LoVo (cell line): ENCODE results near the gene SEMA4B.
"Not testable (repeated sequence)": the region's sequence is repeated elsewhere in the genome, so short reads cannot be mapped to it uniquely, and the experiment has no call there.

Experiments used
- DNase-seq: peaks from one replicate; pipeline ENCODE4 v3.0.0-alpha.2; 2016; ENCODE audit warnings: low spot score

SEMA4B gene

DNA sequence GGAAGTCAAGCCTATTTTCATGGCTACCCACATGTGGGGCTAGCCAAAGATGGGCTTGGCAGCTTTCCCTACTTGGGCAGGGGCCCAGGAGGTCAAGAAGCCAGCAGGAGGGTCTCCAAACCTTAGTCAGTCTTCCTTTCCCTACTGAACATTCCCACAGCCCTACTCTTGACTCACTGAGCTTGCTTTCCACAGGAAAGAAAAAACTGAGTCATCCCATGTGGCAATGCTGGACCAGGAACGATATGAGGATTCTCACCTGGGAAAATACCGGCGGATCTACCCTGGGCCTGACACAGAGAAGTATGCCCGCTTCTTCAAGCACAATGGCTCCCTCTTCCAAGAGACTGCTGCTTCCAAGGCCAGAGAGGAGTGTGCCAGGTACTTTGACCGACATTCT lies 60.7 kb downstream of the SEMA4B start:
- no peak for DNase-seq

DNA sequence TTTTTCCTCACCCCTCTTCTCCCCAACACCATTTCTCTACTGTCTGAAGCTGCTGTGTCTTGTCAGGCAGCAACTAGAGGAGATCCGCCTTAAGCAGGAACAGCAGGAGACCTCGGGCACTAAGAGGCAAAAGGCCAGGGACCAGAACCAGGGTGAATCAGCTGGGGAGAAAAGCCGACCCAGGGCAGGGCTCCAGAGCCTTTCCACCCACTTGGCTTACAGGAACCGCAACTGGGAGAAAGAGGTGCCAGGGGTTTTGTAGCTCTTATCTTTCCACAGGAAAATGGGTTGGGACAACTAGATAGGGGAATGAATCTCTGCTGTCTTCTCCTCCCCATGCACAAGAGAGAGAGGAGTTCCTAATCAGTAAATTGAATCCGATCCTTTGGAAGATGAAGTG lies 61.3 kb downstream of the SEMA4B start:
- no peak for DNase-seq

DNA sequence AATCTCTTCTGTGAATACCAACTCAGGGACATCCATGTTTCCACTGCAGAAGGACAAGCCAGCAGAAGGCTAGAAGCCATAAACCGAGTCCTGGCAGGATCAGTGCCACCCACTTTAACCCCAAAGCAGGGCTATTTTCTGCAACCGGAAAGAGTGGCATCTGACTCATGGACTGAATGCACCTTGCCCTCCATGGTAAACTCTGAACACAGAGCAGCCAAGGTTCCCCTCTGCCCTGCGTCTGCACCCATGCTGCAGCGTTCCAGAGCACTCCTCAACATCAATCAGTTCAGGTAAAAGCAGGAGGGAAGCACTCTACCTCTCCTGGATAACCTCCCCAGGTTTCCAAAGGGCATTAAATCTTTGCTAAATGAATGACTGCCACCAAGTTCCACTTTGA lies 63.5 kb downstream of the SEMA4B start:
- peak; percentile 77 for DNase-seq

DNA sequence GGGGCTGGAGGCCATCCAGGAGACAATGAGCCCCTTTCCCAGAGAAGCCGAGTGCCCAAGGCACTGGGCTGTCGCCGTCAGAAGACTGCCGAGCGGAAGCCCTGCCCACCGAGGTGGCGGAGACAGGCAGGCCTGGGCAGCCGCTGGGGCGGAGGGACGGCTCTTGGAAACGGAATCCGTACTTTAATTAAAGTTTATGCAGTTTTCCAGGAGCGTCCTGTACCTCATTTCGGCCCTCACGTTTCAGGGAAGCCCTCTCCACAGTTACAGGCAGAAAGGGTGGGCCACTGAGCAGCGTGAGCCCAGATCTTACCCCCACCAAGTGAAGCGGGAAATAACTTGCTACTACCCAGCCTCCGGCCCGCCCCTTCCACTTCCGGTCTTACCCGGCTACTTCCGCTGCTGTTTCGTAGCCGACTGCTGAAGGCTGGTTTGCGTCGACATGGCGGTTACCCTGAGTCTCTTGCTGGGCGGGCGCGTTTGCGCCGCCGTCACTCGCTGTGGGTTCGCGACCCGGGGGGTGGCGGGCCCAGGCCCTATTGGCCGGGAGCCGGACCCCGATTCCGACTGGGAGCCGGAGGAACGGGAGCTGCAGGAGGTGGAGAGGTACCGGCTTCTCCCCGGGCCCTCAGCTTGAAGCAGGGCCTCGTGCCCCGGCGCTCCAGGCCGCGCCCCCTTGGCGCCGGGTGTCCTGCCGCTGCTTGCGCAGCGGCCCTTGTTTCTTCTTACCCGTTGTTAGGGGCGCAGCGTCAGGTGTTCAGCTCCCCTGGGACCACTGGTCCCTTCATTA lies 64.3 kb downstream of the SEMA4B start, which contains the start of gene NGRN:
TSS of gene NGRN (plus strand) at position 402 of the 790 bp plus-strand sequence. CDS start at position 443, 41 bp downstream.
- DNase-seq = peak; percentile 92

DNA sequence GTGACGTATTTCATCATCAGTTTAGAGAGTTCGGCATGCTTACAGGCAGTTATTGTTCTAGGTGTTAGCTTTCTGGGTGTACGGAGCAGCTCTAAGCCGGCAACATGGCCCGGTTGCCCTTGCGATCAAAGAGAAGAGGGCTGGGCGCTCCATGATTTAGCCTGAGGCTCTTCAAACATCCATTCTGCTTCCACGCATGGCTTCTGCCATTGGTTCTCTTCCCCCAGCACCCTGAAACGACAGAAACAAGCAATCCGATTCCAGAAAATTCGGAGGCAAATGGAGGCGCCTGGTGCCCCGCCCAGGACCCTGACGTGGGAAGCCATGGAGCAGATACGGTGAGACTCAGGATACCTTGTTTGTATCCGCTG lies 64.9 kb downstream of the SEMA4B start:
- DNase-seq = peak; percentile 35

DNA sequence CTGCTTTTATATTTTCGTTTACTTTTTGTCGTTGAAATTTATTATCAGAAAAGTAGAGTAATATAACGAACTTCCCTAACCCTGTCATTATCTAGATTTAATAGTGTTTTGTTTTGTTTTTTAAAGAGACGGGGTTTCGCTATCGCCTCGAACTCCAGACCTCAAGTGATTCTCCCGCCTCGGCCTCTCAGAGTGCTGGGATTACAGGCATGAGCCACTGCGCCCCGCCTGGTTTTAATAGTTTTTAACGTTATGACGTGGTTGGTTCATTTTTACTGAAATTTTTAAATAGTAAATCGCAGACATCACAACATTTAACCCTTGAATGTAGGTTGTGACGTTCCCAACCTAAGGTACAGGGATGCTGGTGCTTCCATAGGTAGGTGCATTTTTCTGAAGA lies 65.4 kb downstream of the SEMA4B start:
- no peak for DNase-seq

DNA sequence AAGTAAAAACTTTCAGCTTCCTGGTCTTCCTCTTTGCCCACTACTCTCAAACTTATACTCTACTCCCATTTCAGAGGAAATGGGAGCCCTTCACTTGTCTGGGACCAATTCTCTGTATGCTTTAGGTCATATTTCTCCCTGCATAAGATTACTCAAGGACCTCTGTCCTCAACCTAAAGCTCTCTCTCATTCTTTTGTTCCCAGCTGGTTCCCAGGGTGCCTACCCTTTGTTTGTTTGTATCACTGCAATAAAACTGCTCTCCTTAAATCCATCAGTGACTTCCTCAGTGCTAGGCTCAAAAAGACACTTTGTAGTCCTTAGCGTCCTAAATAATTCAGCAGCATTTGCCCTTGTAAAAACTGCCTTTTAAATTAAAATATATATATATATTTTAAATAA lies 67.3 kb downstream of the SEMA4B start:
- no peak for DNase-seq

DNA sequence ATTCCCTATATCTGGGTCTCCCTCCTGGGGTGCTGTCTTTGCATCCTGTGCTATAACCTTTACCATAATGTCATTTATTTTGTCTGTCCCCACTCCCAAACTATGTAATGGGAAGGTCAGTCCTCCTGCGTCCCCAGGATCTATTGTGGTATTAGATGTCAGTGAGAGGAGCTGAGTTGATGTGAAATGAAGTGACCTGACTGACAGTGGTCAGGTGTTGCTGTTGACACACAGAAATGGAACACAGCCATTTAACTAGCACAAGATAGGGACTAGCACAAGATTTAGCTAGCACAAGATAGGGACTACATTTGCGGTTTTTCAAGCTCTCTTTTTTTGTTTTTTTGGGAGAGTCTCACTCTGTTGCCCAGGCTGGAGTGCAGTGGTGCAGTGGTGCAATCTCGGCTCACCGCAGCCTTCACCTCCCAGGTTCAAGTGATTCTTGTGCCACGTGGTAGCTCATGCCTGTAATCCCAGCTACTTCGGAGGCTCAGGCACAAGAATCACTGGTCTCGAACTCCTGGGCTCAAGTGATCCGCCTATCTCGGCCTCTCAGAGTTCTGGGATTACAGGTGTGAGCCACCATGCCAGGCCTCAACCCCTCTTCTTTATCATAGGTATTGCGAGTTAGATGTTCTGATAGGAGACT lies 69.5 kb downstream of the SEMA4B start:
- no peak for DNase-seq

DNA sequence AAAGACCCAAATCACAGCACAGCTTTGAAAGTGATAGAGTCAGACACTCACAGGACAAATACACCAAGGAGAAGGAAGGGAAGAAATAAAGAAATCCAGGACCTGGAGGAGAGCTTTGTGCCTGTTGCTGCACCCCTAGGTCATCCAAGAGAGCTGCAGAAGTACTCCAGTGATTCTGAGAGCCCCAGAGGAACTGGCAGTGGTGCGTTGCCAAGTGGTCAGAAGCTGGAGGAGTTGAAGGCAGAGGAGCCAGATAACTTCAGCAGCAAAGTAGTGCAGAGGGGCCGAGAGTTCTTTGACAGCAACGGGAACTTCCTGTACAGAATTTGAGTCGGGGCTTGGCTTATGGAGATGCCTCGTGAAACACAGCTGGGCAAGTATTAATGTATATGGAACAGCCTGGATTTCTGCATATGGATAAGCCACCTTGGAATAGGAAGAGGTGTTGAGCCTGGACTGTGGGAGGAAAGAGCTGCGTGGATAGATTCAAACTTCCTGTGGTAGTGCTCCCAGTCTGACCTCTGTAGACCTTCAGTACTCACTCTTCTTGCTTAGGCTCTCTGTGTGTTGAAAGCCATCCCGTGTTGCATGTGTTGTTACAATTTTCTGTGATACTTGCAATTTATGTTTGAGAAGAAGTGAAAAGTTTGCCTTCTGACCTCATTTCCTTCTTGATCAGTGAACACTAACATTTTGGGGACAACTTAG lies 70.5 kb downstream of the SEMA4B start:
- DNase-seq = no peak

DNA sequence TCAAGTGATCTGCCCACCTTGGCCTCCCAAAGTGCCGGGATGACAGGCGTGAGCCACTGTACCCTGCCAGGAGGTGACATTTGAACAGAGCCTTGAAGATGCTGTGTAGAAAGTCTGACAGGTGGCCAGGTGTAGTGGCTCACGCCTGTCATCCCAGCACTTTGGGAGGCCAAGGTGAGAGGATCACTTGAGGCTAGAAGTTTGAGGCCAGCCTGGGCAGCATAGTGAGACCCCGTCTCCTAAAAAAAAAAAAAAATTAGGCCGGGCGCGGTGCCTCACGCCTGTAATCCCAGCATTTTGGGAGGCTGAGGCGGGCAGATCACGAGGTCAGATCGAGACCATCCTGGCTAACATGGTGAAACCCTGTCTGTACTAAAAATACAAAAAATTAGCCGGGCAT lies 77.3 kb downstream of the SEMA4B start:
- not testable (repeated sequence) for DNase-seq
